IMR-90 (cell line): ENCODE measurements around the gene CASQ1. TPM values are rescaled to one million over a fixed set of nuclear protein-coding genes. Genes with fewer than 3 reads are reported as not detected.

Source experiments
- ATAC-seq: fragments of 200-7000 bp; cut with Tn5 transposase; 2 replicates; pipeline ENCODE4 v1.9.1; 2020; ENCODE audit warnings: low read depth, mild to moderate bottlenecking, moderate library complexity
- BruUV-seq: library from RNA; stranded (reverse); fragments of 400-500 nt; replicated peaks from 2 replicates; lab custom pipeline; 2021; lab: Mats Ljungman, UMichigan
- CTCF ChIA-PET: fragments of 300-600 bp; formaldehyde crosslinking; extraction: SDS; loops from one replicate; lab custom pipeline; 2021; ENCODE audit warnings: antibody characterized with exemption; lab: Yijun Ruan, JAX
- POLR2A ChIA-PET: fragments of 300-600 bp; sonication (Branson Sonifier 250); formaldehyde crosslinking; loops from one replicate; lab custom pipeline; 2022; ENCODE audit warnings: antibody characterized with exemption; ENCODE audit not compliant: unreplicated experiment; lab: Charles Lee
- DNase-seq: peaks from one replicate; pipeline ENCODE4 v3.0.0; 2013
- H2AFZ ChIP-seq: replicated peaks from 2 replicates; pipeline ENCODE3; 2013; ENCODE audit warnings: low read length, mild to moderate bottlenecking; ENCODE audit not compliant: poor library complexity
- H2AK5ac ChIP-seq: 2 replicates; pipeline ENCODE4 v1.6.1; 2013; ENCODE audit warnings: low read depth, low read length, inconsistent platforms
- H2AK9ac ChIP-seq: replicated peaks from 2 replicates; pipeline ENCODE3; 2013; ENCODE audit warnings: mild to moderate bottlenecking, low read depth, low read length, moderate library complexity; ENCODE audit not compliant: poor library complexity
- H2BK120ac ChIP-seq: 2 replicates; pipeline ENCODE4 v1.6.1; 2013; ENCODE audit warnings: low read depth, low read length, inconsistent platforms
- H2BK15ac ChIP-seq: 3 replicates; pipeline ENCODE4 v1.6.1; 2013; ENCODE audit warnings: low read depth, low read length, inconsistent platforms
- H2BK20ac ChIP-seq: 2 replicates; pipeline ENCODE4 v1.6.1; 2013; ENCODE audit warnings: low read depth, mild to moderate bottlenecking, inconsistent platforms, low read length, moderate library complexity
- H2BK5ac ChIP-seq: 2 replicates; pipeline ENCODE4 v1.6.1; 2013; ENCODE audit warnings: mild to moderate bottlenecking, low read depth, low read length, inconsistent platforms; ENCODE audit not compliant: poor library complexity, severe bottlenecking
- H3K14ac ChIP-seq: replicated peaks from 2 replicates; pipeline ENCODE4 v1.6.1; 2013; ENCODE audit warnings: low read depth, low read length, inconsistent platforms
- H3K18ac ChIP-seq: 2 replicates; pipeline ENCODE4 v1.6.1; 2013; ENCODE audit warnings: low read depth, low read length, control low read depth
- H3K23ac ChIP-seq: 2 replicates; pipeline ENCODE4 v1.6.1; 2013; ENCODE audit warnings: low read depth, low read length, inconsistent platforms
- H3K27ac ChIP-seq: 2 replicates; pipeline ENCODE4 v1.5.1; 2013; ENCODE audit warnings: mild to moderate bottlenecking, control low read depth, low read length; ENCODE audit not compliant: insufficient read depth
- H3K27me3 ChIP-seq: 2 replicates; pipeline ENCODE4 v1.6.1; 2013; ENCODE audit warnings: low read length; ENCODE audit not compliant: control insufficient read depth, insufficient read depth
- H3K36me3 ChIP-seq: 2 replicates; pipeline ENCODE4 v1.6.1; 2013; ENCODE audit warnings: low read length, mixed read lengths; ENCODE audit not compliant: control insufficient read depth, insufficient read depth
- H3K4ac ChIP-seq: 2 replicates; pipeline ENCODE4 v1.6.1; 2013; ENCODE audit warnings: low read depth, low read length, inconsistent platforms
- H3K4me1 ChIP-seq: 2 replicates; pipeline ENCODE4 v1.6.1; 2013; ENCODE audit warnings: low read length, mixed read lengths; ENCODE audit not compliant: control insufficient read depth, insufficient read depth
- H3K4me2 ChIP-seq: 2 replicates; pipeline ENCODE4 v1.6.1; 2013; ENCODE audit warnings: low read depth, mild to moderate bottlenecking, control low read depth, low read length, moderate library complexity
- H3K4me3 ChIP-seq: 2 replicates; pipeline ENCODE4 v1.5.1; 2013; ENCODE audit warnings: low read depth, mild to moderate bottlenecking, control low read depth, low read length, moderate library complexity; ENCODE audit not compliant: insufficient read depth
- H3K56ac ChIP-seq: 2 replicates; pipeline ENCODE4 v1.6.1; 2013; ENCODE audit warnings: low read length, inconsistent platforms; ENCODE audit not compliant: insufficient read depth; ENCODE audit errors: extremely low read depth
- H3K79me1 ChIP-seq, 2 experiments: 2 replicates each; pipeline ENCODE4 v1.6.1; 2013; ENCODE audit warnings: low read length in 2 of 2, inconsistent platforms in 1 of 2, low read depth in 1 of 2
- H3K9ac ChIP-seq: 2 replicates; pipeline ENCODE4 v1.6.1; 2013; ENCODE audit warnings: low read depth, low read length, control low read depth
- H3K9me1 ChIP-seq: 2 replicates; pipeline ENCODE4 v1.6.1; 2013; ENCODE audit warnings: low read length, inconsistent platforms; ENCODE audit not compliant: insufficient read depth
- H3K9me3 ChIP-seq: 2 replicates; pipeline ENCODE4 v1.6.1; 2013; ENCODE audit warnings: low read length; ENCODE audit not compliant: control insufficient read depth, insufficient read depth
- H4K20me1 ChIP-seq: 2 replicates; pipeline ENCODE4 v1.6.1; 2013; ENCODE audit warnings: low read length, inconsistent platforms; ENCODE audit not compliant: insufficient read depth
- H4K5ac ChIP-seq: 2 replicates; pipeline ENCODE4 v1.6.1; 2013; ENCODE audit warnings: mild to moderate bottlenecking, low read depth, low read length, control low read depth
- H4K8ac ChIP-seq, 2 experiments: 2 replicates each; pipeline ENCODE4 v1.6.1; 2013; ENCODE audit warnings: low read depth in 2 of 2, low read length in 2 of 2, control low read depth in 1 of 2, inconsistent platforms in 1 of 2
- H4K91ac ChIP-seq: 2 replicates; pipeline ENCODE4 v1.6.1; 2013; ENCODE audit warnings: low read depth, low read length, inconsistent platforms; ENCODE audit not compliant: insufficient read depth
- SMC3 ChIP-seq: fragments of 150-350 bp; IDR thresholded peaks from 2 replicates; pipeline ENCODE4 v1.6.1; 2016; ENCODE audit warnings: low read depth, mild to moderate bottlenecking, antibody characterized with exemption, low read length, moderate library complexity
- WGBS, 2 experiments: methylation state at CpG; one replicate each; pipeline versions ENCODE4 v1.1.5 to v1.1.7; 2013; ENCODE audit warnings: missing lambda C conversion rate in 2 of 2; ENCODE audit not compliant: insufficient read length in 1 of 2; ENCODE audit errors: extremely low coverage in 2 of 2; 5-methylcytosine and 5-hydroxymethylcytosine counted together
- dilution Hi-C: fragments of 300-500 bp; cut with HindIII; formaldehyde crosslinking; loops from one replicate; pipeline ENCODE4 v1.14.3; 2018; ENCODE audit warnings: low sequenced_read_pairs; ENCODE audit not compliant: unreplicated experiment
- in situ Hi-C: fragments of 300-500 bp; cut with MboI; formaldehyde crosslinking; loops from 3 replicates; pipeline ENCODE4 v1.14.3; 2019; ENCODE audit warnings: low sequenced_read_pairs, inconsistent platforms, mixed read lengths
- intact Hi-C: fragments of 100-400 bp; cut with micrococcal nuclease; formaldehyde crosslinking; loops from 2 replicates; pipeline ENCODE4 v1.10.0; 2022
- polyA plus RNA-seq, 3 experiments: library from polyadenylated mRNA; depleted of rRNA; stranded (reverse); fragments of >200 nt; gene quantifications; 2 replicates each; pipeline ENCODE4 v1.2.3, GENCODE V29; 2012; ENCODE audit warnings: low replicate concordance in 1 of 3
- total RNA-seq: library from RNA; depleted of rRNA; stranded (reverse); fragments of >200 nt; gene quantifications from 2 replicates; pipeline ENCODE4 v1.2.3, GENCODE V29; 2012
- TF ChIP-seq, protein P1 (sequence below): fragments of 150-350 bp; IDR thresholded peaks from 2 replicates; pipeline ENCODE4 v1.6.1; 2017; ENCODE audit warnings: mild to moderate bottlenecking, antibody characterized with exemption, low read length, low read depth

CASQ1 gene
- total and polyA plus RNA-seq, 2 of the 4 experiments (the other 2 are of a cell fraction), result 0.18 to 0.21 TPM

DNA sequence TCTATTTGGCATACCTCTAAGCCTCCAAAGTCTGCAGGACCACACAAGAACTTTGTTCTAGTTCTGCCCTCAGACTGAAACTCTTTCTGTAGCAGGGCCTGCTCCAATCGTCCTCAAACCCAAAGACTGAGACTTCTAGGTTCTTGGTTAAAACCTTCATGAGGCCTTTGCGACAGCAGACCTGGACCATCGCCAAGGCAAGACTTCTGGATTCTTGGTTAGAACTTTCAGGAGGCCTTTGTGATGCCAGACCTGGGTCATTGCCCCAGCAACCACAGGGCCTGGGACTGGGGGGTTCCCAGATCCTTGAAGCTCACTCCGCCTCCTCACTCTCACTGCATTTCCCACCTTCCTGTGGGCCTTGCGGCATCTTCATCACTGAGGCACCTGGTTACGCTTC lies 39.1 kb upstream of the CASQ1 start, which contains the start of gene ATP1A4:
Gene ATP1A4 (plus strand): TSS at position 301 of the 400 bp plus-strand sequence. CDS start 438 bp downstream, outside the sequence.
- Histone ChIP-seq H3K23ac (no peak within 1 kb of the TSS), H2AK9ac (peak within 1 kb of the TSS; percentile 82), H2BK15ac (no peak within 1 kb of the TSS), H3K9ac (no peak within 1 kb of the TSS), H2BK5ac (no peak within 1 kb of the TSS), H4K20me1 (no peaks in the 10 kb centered on the region), H3K56ac (no peak within 1 kb of the TSS), H3K4me1 (no peaks in the 10 kb centered on the region), H4K5ac (no peak within 1 kb of the TSS), H2AFZ (no peak within 1 kb of the TSS), H4K8ac (no peak within 1 kb of the TSS), H3K18ac (no peak within 1 kb of the TSS), H2BK20ac (no peak within 1 kb of the TSS), H2BK120ac (no peak within 1 kb of the TSS), H3K27me3 (peaks cover 16% of the 10 kb centered on the region), H3K9me3 (no peaks in the 10 kb centered on the region), H4K91ac (no peak within 1 kb of the TSS), H3K4ac (no peak within 1 kb of the TSS), H3K14ac (no peak within 1 kb of the TSS), H3K9me1 (no peaks in the 10 kb centered on the region), H3K4me2 (no peak within 1 kb of the TSS), H3K27ac (no peak within 1 kb of the TSS), H3K79me1 (no peaks in the 10 kb centered on the region), H2AK5ac (no peak within 1 kb of the TSS), H3K4me3 (no peak within 1 kb of the TSS), H3K36me3 (no peaks in the 10 kb centered on the region)
- ChIA-PET POLR2A (interaction anchor here (0.6 kb wide), 1 partner anchor 28 kb away, joined by 5 read pairs; no protein-coding TSS in a partner anchor), CTCF (interaction anchor here (0.6 kb wide), 1 partner anchor 28 kb away, joined by 3 read pairs; no protein-coding TSS in a partner anchor)
- dilution Hi-C loops (no loop called here), in situ Hi-C loops (no loop called here), intact Hi-C loops (no loop called here)
- no TSS peak for BruUV-seq
- no peak for DNase-seq
- no peak for TF ChIP-seq SMC3
- TF ChIP-seq, protein P1, sequence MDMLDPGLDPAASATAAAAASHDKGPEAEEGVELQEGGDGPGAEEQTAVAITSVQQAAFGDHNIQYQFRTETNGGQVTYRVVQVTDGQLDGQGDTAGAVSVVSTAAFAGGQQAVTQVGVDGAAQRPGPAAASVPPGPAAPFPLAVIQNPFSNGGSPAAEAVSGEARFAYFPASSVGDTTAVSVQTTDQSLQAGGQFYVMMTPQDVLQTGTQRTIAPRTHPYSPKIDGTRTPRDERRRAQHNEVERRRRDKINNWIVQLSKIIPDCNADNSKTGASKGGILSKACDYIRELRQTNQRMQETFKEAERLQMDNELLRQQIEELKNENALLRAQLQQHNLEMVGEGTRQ, result no peak
- WGBS, 2 experiments, result 86% methylated on average over 3 of the region's 6 CpGs; no CpG with 5 or more reads in 1 of the 2 experiments
- no peak for ATAC-seq
